ENCODE results near the gene CRX.

Gene CRX

DNA sequence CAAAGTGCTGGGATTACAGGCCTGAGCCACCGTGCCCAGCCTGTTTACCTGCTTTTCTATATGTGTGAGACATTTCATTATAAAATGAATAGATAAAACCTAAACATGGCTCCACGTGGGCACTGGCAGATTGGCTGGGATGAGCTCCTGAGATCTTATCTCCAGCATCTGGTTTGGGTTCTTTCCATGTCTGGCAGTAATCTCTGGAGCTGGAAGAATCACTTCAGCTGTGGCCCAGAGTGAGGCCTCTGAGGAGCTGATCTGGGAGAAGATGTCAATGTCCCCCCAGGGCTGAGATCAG is 69.8 kb downstream of the CRX start:
- peaks cover 2% of the 10 kb centered on the region for H3K27me3 ChIP-seq (ENCODE audit: low read depth)
- no peak for DNase-seq (ENCODE audit: low spot score in 2 of 2)
- H3K4me3 ChIP-seq, result no peak overlapping the region
- no peaks in the 10 kb centered on the region for H3K36me3 ChIP-seq (replicated peaks)
- no peaks in the 10 kb centered on the region for H3K4me1 ChIP-seq
- H3K9me3 ChIP-seq, result no peaks in the 10 kb centered on the region
- in situ Hi-C loops (cut with MboI; ENCODE audit: low sequenced_read_pairs), result loop anchor here (25.0 kb wide), 1 partner anchor 121 kb away; no protein-coding TSS in a partner anchor

DNA sequence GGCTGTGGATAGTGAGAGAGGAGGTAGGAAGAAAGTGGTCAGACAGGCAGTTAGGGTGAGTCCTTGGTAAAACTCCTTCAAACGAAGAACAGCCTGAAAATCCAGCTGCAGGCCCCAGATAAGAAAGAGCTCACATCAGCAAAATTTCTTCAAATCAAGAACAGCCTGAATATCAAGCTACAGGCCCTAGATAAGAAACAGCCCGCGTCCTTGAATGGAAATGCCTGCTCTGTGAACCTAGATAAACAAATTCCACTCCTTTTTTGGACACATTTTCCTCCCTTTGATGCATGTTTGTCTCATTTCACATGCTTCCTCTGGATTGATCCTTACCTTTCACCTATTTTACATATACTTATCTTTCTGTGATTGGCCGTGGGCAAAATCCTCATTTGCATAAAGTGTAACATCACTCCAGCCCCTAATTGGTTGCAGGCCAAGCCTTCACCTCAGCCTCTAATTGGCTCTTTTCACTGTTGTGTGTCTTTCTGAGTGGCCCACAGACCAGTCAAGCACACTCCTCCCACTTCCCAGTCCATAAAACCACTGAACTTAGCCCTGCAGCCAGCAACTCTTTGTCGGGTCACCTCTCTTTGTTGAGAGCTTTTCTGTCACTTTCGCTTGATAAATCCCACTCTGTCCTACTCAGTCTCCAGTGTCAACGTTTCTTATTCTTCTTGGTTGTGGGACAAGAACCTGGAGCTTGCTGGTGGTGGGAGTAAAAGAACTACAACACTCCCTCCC is 70.4 kb downstream of the CRX start:
- in situ Hi-C loops (cut with MboI; ENCODE audit: low sequenced_read_pairs), result loop anchor here (25.0 kb wide), 1 partner anchor 120 kb away; no protein-coding TSS in a partner anchor
- Histone ChIP-seq H3K4me3 (no peak overlapping the region), H3K4me1 (no peaks in the 10 kb centered on the region), H3K9me3 (no peaks in the 10 kb centered on the region), H3K36me3 (replicated peaks) (no peaks in the 10 kb centered on the region), H3K27me3 (ENCODE audit: low read depth) (no peaks in the 10 kb centered on the region)
- no peak for DNase-seq (ENCODE audit: low spot score in 2 of 2)

Measured in HAP-1 (cell line).